Neural progenitor cell (in vitro differentiated cells): ENCODE measurements around the gene EYS.

Experiments used
- EZH2 ChIP-seq: fragments of 200-600 bp; sonication (generic); IDR thresholded peaks from 2 replicates; pipeline ENCODE4 v1.6.1; 2017; ENCODE audit warnings: antibody characterized with exemption, mild to moderate bottlenecking, moderate library complexity
- EZH2phosphoT487 ChIP-seq: fragments of 200-600 bp; sonication (generic); IDR thresholded peaks from 2 replicates; pipeline ENCODE4 v1.6.1; 2017; ENCODE audit warnings: antibody characterized with exemption
- TF ChIP-seq, protein P1 (sequence below): fragments of 200-600 bp; sonication (generic); IDR thresholded peaks from 2 replicates; pipeline ENCODE4 v1.5.1; 2017; ENCODE audit warnings: antibody characterized with exemption, mild to moderate bottlenecking

DNA sequence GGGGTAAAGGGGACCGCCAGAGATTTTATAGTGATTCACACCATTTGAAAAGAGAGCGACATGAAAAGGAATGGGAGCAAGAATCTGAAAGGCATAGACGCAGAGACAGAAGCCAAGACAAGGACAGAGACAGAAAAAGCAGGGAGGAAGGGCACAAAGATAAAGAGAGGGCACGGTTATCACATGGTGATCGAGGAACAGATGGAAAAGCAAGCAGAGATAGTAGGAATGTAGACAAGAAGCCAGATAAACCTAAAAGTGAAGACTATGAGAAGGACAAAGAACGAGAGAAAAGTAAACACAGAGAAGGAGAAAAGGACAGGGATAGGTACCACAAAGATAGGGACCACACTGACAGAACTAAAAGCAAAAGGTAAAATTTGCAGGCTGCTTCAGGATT is 1993.7 kb downstream of the EYS start:
- TF ChIP-seq, protein P1, sequence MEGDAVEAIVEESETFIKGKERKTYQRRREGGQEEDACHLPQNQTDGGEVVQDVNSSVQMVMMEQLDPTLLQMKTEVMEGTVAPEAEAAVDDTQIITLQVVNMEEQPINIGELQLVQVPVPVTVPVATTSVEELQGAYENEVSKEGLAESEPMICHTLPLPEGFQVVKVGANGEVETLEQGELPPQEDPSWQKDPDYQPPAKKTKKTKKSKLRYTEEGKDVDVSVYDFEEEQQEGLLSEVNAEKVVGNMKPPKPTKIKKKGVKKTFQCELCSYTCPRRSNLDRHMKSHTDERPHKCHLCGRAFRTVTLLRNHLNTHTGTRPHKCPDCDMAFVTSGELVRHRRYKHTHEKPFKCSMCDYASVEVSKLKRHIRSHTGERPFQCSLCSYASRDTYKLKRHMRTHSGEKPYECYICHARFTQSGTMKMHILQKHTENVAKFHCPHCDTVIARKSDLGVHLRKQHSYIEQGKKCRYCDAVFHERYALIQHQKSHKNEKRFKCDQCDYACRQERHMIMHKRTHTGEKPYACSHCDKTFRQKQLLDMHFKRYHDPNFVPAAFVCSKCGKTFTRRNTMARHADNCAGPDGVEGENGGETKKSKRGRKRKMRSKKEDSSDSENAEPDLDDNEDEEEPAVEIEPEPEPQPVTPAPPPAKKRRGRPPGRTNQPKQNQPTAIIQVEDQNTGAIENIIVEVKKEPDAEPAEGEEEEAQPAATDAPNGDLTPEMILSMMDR, result no peak
- no peak for TF ChIP-seq EZH2
- TF ChIP-seq EZH2phosphoT487, result no peak
